Measurements from ENCODE around the gene GIT1.

DNA sequence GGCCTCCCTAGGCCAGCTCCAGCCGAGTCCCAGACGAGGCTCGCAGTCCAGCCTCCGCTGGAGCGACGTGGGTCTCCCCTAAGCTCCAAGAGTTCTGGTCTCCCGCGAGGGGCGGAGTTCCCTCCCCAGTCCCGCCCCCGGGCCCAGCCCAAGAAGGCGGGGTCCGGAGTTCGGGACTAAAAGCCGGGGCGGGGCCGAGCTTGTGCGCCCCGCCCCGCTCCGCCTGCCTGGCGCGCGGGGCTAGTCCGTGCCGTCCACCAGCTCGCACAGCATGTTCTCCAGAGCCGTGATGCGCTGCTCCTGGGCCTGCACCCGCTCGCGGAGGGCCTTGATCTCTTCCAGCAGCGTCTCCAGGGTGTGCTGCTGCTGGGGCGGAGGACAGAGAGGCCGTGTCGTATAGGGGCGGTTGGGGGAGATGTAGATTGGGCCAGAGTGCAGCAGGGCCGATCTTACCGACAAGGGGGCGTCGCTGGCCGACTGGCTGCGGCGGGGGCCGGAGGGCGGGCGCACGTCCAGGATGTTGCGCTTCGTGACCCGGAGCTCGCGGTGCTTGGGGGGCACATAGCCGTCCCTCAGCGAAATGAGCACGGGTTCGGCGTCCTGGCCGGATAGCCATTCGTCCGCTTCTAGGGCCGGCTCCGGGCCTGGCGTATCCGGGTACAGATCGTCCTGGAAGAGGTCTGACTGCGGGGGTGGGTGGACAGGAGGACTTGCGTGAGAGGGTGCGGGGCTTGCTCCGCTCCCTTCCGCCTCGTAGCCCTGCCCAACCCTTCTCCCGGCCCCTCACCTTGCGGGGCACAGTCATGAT is 26.2 kb upstream of the GIT1 start:
- TF ChIP-seq, protein P1, sequence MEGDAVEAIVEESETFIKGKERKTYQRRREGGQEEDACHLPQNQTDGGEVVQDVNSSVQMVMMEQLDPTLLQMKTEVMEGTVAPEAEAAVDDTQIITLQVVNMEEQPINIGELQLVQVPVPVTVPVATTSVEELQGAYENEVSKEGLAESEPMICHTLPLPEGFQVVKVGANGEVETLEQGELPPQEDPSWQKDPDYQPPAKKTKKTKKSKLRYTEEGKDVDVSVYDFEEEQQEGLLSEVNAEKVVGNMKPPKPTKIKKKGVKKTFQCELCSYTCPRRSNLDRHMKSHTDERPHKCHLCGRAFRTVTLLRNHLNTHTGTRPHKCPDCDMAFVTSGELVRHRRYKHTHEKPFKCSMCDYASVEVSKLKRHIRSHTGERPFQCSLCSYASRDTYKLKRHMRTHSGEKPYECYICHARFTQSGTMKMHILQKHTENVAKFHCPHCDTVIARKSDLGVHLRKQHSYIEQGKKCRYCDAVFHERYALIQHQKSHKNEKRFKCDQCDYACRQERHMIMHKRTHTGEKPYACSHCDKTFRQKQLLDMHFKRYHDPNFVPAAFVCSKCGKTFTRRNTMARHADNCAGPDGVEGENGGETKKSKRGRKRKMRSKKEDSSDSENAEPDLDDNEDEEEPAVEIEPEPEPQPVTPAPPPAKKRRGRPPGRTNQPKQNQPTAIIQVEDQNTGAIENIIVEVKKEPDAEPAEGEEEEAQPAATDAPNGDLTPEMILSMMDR (IDR thresholded peaks at IDR 0.05; ENCODE audit: low read depth, low read length, missing input control): no peak
- TF ChIP-seq YY1 (IDR thresholded peaks at IDR 0.05) (no peak), TAF1 (conservative IDR thresholded peaks at IDR 0.05) (no peak)
